Type B pancreatic cell (in vitro differentiated cells): Measurements from ENCODE around the gene CHD3. TPM values are rescaled to one million over a fixed set of nuclear protein-coding genes. Genes with fewer than 3 reads are reported as not detected.

Experiments
- DNase-seq: peaks from one replicate; pipeline ENCODE4 v3.0.0; 2021; ENCODE audit warnings: mixed read lengths; ENCODE audit not compliant: unreplicated experiment; ENCODE audit errors: extremely low spot score
- H3K27ac Mint-ChIP-seq: 2 replicates; pipeline ENCODE4 v1.8.0; 2021; ENCODE audit warnings: mild to moderate bottlenecking, mixed read lengths
- H3K27me3 Mint-ChIP-seq: 2 replicates; pipeline ENCODE4 v1.8.0; 2021; ENCODE audit warnings: mixed read lengths
- H3K36me3 Mint-ChIP-seq: 2 replicates; pipeline ENCODE4 v1.8.0; 2021; ENCODE audit warnings: mixed read lengths
- H3K4me1 Mint-ChIP-seq: one replicate; pipeline ENCODE4 v1.8.0; 2021; ENCODE audit warnings: mixed read lengths; ENCODE audit not compliant: unreplicated experiment
- H3K4me3 Mint-ChIP-seq: 2 replicates; pipeline ENCODE4 v1.8.0; 2021; ENCODE audit warnings: mild to moderate bottlenecking, mixed read lengths
- H3K9me3 Mint-ChIP-seq: 2 replicates; pipeline ENCODE4 v1.8.0; 2021; ENCODE audit warnings: mixed read lengths
- total RNA-seq: library from RNA; stranded (reverse); gene quantifications from 2 replicates; pipeline ENCODE4 v1.2.1, GENCODE V29; 2021; ENCODE audit warnings: low replicate concordance
- TF ChIP-seq, protein P1 (sequence below): fragments of 200-600 bp; sonication (generic); conservative IDR thresholded peaks from 2 replicates; pipeline ENCODE4 v1.5.0; 2021; ENCODE audit warnings: antibody characterized with exemption, mild to moderate bottlenecking

Gene CHD3
- total RNA-seq, 1 donor from 2014 or later: 172 TPM

DNA sequence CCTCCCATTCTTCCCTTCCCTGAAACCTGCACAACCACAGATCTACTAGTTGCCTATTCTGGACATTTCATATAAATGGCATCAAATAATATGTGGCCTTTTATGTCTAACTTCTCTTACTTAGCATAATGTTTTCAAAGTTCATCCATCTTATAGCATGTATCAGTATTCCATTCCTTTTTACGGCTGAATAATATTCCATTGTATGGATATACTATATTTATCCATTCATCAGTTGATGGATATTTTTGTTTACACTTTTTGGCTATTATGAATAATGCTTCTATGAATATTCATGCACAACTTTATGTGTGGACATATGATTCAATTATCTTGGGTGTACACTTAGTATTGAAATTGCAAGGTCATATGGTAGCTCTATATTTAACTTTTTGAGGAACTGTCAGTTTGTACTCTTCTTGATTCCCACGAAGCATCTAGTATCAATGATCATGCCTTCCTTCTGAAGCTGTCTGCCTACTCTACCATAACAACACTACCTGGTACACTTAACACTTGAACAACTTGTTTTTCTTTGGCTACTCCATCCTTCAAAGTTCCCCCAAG lies 12.7 kb upstream of the CHD3 start:
- Mint-ChIP-seq H3K4me1 (no peaks in the 10 kb centered on the region), H3K4me3 (no peak overlapping the region), H3K27me3 (no peaks in the 10 kb centered on the region), H3K9me3 (no peaks in the 10 kb centered on the region), H3K36me3 (peaks cover 34% of the 10 kb centered on the region), H3K27ac (no peak overlapping the region)
- DNase-seq: no peak
- TF ChIP-seq, protein P1, sequence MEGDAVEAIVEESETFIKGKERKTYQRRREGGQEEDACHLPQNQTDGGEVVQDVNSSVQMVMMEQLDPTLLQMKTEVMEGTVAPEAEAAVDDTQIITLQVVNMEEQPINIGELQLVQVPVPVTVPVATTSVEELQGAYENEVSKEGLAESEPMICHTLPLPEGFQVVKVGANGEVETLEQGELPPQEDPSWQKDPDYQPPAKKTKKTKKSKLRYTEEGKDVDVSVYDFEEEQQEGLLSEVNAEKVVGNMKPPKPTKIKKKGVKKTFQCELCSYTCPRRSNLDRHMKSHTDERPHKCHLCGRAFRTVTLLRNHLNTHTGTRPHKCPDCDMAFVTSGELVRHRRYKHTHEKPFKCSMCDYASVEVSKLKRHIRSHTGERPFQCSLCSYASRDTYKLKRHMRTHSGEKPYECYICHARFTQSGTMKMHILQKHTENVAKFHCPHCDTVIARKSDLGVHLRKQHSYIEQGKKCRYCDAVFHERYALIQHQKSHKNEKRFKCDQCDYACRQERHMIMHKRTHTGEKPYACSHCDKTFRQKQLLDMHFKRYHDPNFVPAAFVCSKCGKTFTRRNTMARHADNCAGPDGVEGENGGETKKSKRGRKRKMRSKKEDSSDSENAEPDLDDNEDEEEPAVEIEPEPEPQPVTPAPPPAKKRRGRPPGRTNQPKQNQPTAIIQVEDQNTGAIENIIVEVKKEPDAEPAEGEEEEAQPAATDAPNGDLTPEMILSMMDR: no peak

DNA sequence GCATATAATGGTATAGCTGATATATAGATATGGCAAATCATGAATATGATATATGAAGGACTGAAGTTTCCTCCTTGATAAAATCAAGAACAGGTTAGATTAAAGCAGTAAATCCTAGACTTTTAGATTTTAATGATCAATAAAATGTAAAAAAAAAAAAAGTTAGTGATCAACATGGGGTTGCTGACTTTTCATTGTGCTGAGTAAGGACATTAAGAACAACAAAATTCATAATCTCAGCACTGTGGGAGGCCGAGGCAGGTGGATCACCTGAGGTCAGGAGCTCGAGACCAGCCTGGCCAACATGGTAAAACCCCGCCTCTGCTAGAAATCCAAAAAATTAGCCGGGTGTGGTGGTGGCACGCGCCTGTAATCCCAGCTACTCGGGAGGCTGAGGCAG lies 10.4 kb upstream of the CHD3 start:
- Mint-ChIP-seq H3K27me3 (no peaks in the 10 kb centered on the region), H3K9me3 (no peaks in the 10 kb centered on the region), H3K4me3 (no peak overlapping the region), H3K36me3 (peaks cover 29% of the 10 kb centered on the region), H3K4me1 (no peaks in the 10 kb centered on the region), H3K27ac (no peak overlapping the region)
- TF ChIP-seq, protein P1: no peak
- no peak for DNase-seq

DNA sequence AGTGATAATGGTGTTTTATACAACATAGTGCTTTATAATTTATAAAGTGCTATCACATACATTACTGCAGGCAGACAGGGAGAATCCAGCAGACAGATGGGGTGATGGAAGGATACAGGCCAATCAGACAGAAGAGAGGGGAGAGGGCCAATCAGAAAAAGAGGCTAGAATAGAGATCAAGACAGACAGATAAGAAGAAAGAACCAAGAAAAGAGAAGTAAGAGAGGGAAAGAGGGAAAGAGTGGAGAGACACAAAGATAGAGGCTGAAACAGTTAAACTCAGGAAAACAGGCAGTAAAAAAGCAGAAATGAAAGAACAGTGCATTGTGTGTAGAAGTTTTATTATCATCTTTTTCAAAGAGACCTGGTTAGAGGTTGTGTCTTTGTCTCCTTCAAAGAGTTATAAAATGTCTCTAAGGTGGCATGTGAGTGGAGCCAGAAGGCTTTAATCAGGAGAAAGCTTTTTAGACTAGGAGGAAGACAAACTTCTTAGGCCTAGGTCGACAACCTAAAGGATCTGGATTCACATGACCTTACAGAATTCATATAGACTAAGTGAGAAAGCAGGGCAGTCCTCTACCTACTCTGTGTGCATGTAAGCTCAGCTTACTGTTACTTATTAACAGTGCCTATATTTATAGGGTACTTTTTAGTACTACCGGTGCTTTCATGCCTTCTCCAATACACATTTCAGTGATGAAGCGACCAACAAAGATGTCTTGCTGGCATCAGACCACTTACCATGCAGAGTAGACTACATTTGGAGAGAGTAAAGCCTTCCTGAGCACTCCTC lies 8.3 kb upstream of the CHD3 start:
- Mint-ChIP-seq H3K4me3 (no peak overlapping the region), H3K9me3 (no peaks in the 10 kb centered on the region), H3K27ac (no peak overlapping the region), H3K27me3 (no peaks in the 10 kb centered on the region), H3K36me3 (peaks cover 18% of the 10 kb centered on the region), H3K4me1 (no peaks in the 10 kb centered on the region)
- TF ChIP-seq, protein P1: no peak
- no peak for DNase-seq

DNA sequence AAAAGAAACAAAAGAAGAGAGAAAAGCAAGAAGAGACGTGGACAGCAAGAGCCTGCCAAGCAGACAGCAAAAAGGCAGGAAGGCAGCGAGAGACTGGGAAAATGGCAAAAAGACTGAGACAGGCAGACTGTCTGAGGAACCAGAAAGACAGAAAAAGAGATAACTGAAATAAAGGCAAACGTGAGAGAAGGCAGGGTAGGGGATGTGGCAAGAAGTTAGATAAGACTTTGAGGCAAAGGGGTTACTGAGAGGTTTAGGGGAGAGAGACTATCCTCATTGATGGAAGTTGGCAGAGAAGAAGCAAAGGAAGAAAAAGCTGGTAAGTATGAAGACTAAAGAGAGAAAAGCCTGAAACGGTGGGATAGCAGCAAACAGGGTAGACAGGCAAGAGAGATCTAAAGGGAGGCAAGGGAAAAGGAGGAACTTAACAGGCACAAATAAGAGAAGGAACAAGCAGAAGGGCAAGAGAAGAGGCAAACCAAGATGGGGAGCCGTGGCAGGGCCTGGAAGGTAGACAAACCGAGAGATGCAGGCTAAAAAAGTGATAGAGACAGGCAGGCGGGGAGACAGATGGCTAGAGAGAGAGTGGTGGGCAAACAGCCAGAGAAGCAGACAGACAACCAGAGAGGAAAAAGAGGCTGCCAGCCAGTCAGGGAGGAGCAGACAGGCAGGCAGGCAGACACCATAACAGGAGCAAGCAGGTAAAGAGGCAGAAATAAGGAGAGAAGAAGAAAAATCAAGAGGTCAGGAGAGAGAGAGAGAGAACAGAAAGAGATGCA lies 7.1 kb upstream of the CHD3 start:
- Mint-ChIP-seq H3K27me3 (no peaks in the 10 kb centered on the region), H3K4me1 (no peaks in the 10 kb centered on the region), H3K4me3 (no peak overlapping the region), H3K27ac (no peak overlapping the region), H3K36me3 (peaks cover 7% of the 10 kb centered on the region), H3K9me3 (no peaks in the 10 kb centered on the region)
- no peak for DNase-seq
- TF ChIP-seq, protein P1: no peak

DNA sequence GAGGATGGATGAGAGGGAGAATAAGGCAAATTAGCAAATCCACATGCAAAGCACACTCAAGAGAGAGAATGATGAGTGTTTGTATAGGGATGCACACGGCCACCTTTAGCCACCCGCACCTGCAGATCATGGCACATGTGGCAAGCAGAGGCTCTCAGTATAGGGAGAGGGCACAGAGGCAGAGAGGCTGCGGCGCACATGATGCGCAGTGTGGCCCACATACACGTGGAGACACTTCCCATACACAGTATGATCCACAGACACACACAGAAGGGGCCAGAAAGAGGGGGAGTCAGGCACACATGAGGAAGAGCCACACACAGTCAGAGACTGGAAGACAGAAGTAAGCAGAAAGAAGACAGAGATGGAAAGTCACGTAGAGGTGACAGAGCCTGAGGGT lies 6.5 kb upstream of the CHD3 start:
- H3K27ac Mint-ChIP-seq: no peak overlapping the region
- peaks cover 4% of the 10 kb centered on the region for H3K36me3 Mint-ChIP-seq
- H3K27me3 Mint-ChIP-seq: no peaks in the 10 kb centered on the region
- no peaks in the 10 kb centered on the region for H3K4me1 Mint-ChIP-seq
- H3K9me3 Mint-ChIP-seq: no peaks in the 10 kb centered on the region
- TF ChIP-seq, protein P1: no peak
- no peak overlapping the region for H3K4me3 Mint-ChIP-seq
- no peak for DNase-seq
